Measurements from ENCODE around the gene SLC4A4. TPM values are rescaled to one million over a fixed set of nuclear protein-coding genes. Genes with fewer than 3 reads are reported as not detected.

The SLC4A4 gene
- total and polyA plus RNA-seq, 7 donors, result 0.24 to 3.3 (median 2.0) TPM

- DNase-seq, result no peak
- H3K27ac ChIP-seq, result no peak overlapping the region
- peak in 1 of 4 donors; percentile 17 for ATAC-seq
- no peak overlapping the region for H3K4me3 ChIP-seq
- TF ChIP-seq CTCF (IDR thresholded peaks at IDR 0.05), result no peak
- H3K9me3 ChIP-seq, result no peaks in the 10 kb centered on the region
- intact Hi-C loops (cut with DNase I), result no loop called here
- no peaks in the 10 kb centered on the region for H3K27me3 ChIP-seq (ENCODE audit: insufficient read depth in 3 of 3, low read length in 2 of 3)
- H3K4me1 ChIP-seq, result peaks cover 3% of the 10 kb centered on the region
- H3K36me3 ChIP-seq (ENCODE audit: insufficient read depth in 1 of 2, low read depth in 1 of 2), result peaks cover 0 to 5% of the 10 kb centered on the region in 2 donors
- 45 to 78% (median 74%) methylated on average over 3 of the region's 3 CpGs for WGBS, 3 donors
Measured at GRCh38 chr4:71476240-71476639, 137.4 kb downstream of the SLC4A4 start.

- Histone ChIP-seq H3K36me3 (ENCODE audit: insufficient read depth in 1 of 2, low read depth in 1 of 2) (no peaks in the 10 kb centered on the region), H3K9me3 (no peaks in the 10 kb centered on the region), H3K4me1 (no peaks in the 10 kb centered on the region), H3K27me3 (ENCODE audit: insufficient read depth in 3 of 3, low read length in 2 of 3) (no peaks in the 10 kb centered on the region), H3K27ac (no peak overlapping the region), H3K4me3 (peak overlapping the region; percentile 49)
- WGBS, 3 donors, result 34 to 42% (median 37%) methylated on average over 4 of the region's 4 CpGs
- DNase-seq, result no peak
- TF ChIP-seq CTCF (IDR thresholded peaks at IDR 0.05), result no peak
- no peak for ATAC-seq
- intact Hi-C loops (cut with DNase I), result no loop called here
Measured at GRCh38 chr4:71486550-71487343, 147.9 kb downstream of the SLC4A4 start.

- peak overlapping the region; percentile 49 for H3K4me3 ChIP-seq
- intact Hi-C loops (cut with DNase I), result no loop called here
- H3K4me1 ChIP-seq, result no peaks in the 10 kb centered on the region
- H3K9me3 ChIP-seq, result no peaks in the 10 kb centered on the region
- no peak overlapping the region for H3K27ac ChIP-seq
- TF ChIP-seq CTCF (IDR thresholded peaks at IDR 0.05), result no peak
- no peaks in the 10 kb centered on the region for H3K36me3 ChIP-seq (ENCODE audit: insufficient read depth in 1 of 2, low read depth in 1 of 2)
- WGBS, 3 donors, result 17 to 32% (median 24%) methylated on average over 4 of the region's 4 CpGs
- no peaks in the 10 kb centered on the region for H3K27me3 ChIP-seq (ENCODE audit: insufficient read depth in 3 of 3, low read length in 2 of 3)
- peak; percentile 63 to 82 (median 66) for ATAC-seq
- no peak for DNase-seq
Measured at GRCh38 chr4:71487344-71487920, 148.6 kb downstream of the SLC4A4 start.

- intact Hi-C loops (cut with DNase I), result no loop called here
- no peak overlapping the region for H3K4me3 ChIP-seq
- DNase-seq, result no peak
Measured at GRCh38 chr4:71494539-71494938, 155.7 kb downstream of the SLC4A4 start.

More at GRCh38 chr4:71494539-71494938, 155.7 kb downstream of the SLC4A4 start:
- H3K9me3 ChIP-seq, result no peaks in the 10 kb centered on the region
- 79 to 88% (median 86%) methylated on average over 1 of the region's 1 CpG for WGBS, 3 donors
- no peak for ATAC-seq
- no peaks in the 10 kb centered on the region for H3K36me3 ChIP-seq (ENCODE audit: insufficient read depth in 1 of 2, low read depth in 1 of 2)
- H3K27me3 ChIP-seq (ENCODE audit: insufficient read depth in 3 of 3, low read length in 2 of 3), result no peaks in the 10 kb centered on the region
- no peak overlapping the region for H3K27ac ChIP-seq
- TF ChIP-seq CTCF (IDR thresholded peaks at IDR 0.05), result no peak
- no peaks in the 10 kb centered on the region for H3K4me1 ChIP-seq

Data from psoas muscle (tissue), 8 donors.